Hematopoietic multipotent progenitor cell treated with erythropoietin and hydrocortisone succinate and interleukin-3 and kit ligand, for 17 days (in vitro differentiated cells): ENCODE results near the gene CD80.
"Not testable (repeated sequence)": the region's sequence is repeated elsewhere in the genome, so short reads cannot be mapped to it uniquely, and the experiment has no call there.

Experiments
- DNase-seq: peaks from one replicate; pipeline ENCODE4 v3.0.0-alpha.2; 2015; ENCODE audit warnings: low spot score

Gene CD80

DNA sequence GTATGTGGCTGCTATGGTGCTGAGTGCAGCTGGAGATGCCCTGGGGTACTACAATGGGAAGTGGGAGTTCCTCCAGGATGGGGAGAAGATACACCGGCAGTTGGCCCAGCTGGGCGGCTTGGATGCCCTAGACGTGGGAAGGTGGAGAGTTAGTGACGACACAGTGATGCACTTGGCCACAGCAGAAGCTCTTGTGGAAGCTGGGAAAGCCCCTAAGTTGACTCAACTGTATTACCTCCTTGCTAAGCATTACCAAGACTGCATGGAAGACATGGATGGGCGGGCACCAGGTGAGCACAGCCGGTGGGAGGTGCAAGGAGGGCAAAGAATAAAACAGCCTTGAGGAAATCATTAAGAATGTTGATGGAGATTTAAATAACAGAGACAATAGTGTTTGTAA, 22.8 kb upstream of the CD80 start:
- no peak for DNase-seq

DNA sequence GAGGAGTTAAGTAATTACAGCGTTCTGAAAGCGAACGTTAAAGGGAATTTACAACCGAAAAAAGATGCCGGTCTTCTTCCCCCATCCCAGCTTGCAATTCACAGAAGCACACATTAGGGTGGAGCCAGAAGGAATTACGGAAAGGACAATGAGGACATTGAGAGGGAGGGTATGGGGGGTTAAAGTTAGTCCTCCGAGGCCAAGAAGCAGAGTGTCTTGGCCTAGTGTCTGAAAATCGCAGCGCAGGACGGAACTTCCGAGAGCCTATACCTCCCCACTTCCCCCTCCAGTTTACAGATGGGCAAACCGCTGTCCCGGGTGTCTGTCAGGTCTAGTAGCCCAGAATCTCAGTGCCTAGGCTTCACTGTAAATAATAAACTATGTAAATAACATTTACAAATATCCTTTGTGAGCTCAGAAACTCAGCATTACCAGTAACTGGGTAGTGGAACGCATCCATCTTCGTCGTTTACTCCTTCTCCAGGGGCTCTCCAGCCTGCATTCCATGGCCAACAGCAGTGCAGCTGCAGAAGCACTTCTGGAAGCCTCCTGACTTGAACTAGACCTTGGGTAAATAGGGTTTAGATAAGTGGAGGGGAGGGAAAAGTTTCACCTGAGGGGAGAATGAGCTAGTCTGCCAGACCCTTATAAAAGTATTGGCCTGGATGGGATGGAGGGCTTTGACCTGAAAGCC, 20.8 kb upstream of the CD80 start:
- no peak for DNase-seq

- peak; percentile 47 for DNase-seq
Measured at GRCh38 chr3:119579366-119580066, 20.1 kb upstream of the CD80 start, which contains the start of gene ADPRH. ADPRH (plus strand) TSS chr3:119579492; CDS start chr3:119582170, 2,678 bp downstream.

GRCh38 chr3:119575507-119575906, 16.1 kb upstream of the CD80 start:
- DNase-seq = no peak

DNA sequence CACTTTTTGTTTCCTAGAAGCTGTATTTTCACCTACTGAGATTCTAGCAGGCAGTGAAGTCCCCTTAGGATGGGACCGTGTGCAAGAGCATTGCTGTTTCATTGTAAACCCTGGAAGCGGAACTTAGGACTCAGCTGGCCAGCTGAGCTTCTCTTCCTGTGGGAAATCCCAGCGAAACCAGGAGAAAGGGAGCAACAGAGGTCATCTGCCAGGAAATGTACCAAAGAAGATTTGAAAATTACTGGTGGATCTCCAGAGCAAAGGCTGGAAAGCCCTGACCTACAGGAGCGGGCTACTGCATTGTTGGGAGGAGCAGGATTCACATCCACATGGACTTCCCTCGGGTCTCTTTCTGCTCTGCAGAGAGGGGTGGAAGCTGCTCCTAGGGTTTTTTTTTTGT, 12.3 kb upstream of the CD80 start:
- no peak for DNase-seq

GRCh38 chr3:119571230-119571629, 11.8 kb upstream of the CD80 start:
- DNase-seq = no peak

- no peak for DNase-seq
Measured at GRCh38 chr3:119570229-119570628, 10.8 kb upstream of the CD80 start.

- DNase-seq = no peak
Measured at GRCh38 chr3:119569156-119569555, 9.7 kb upstream of the CD80 start.

DNA sequence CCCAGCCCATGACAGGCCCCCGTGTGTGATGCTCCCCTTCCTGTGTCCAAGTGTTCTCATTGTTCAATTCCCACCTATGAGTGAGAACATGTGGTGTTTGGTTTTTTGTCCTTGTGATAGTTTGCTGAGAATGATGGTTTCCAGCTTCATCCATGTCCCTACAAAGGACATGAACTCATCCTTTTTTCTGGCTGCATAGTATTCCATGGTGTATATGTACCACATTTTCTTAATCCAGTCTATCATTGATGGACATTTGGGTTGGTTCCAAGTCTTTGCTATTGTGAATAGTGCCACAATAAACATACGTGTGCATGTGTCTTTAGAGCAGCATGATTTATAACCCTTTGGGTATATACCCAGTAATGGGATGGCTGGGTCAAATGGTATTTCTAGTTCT, 3.9 kb upstream of the CD80 start:
- DNase-seq = not testable (repeated sequence)

GRCh38 chr3:119562307-119562961, 3.0 kb upstream of the CD80 start:
- DNase-seq = no peak

DNA sequence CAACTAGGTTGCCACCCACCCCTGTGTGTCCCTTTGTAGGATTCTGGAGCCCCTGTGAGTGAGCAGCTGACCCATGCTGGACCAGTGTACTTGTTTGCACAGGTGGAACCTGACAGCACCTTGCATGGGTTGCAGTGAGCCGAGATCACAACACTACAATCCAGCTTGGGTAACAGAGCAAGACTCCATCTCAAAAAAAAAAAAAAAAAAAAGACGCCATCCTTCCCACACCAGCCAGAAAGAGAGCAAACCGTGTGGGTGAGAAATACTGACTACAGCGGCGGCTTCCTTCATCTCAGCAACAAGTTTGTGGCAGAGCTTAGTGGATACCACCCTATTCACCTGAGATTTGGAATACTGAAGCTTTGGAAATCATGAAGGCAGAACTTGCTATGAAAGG, 746 bp upstream of the CD80 start:
- no peak for DNase-seq

DNA sequence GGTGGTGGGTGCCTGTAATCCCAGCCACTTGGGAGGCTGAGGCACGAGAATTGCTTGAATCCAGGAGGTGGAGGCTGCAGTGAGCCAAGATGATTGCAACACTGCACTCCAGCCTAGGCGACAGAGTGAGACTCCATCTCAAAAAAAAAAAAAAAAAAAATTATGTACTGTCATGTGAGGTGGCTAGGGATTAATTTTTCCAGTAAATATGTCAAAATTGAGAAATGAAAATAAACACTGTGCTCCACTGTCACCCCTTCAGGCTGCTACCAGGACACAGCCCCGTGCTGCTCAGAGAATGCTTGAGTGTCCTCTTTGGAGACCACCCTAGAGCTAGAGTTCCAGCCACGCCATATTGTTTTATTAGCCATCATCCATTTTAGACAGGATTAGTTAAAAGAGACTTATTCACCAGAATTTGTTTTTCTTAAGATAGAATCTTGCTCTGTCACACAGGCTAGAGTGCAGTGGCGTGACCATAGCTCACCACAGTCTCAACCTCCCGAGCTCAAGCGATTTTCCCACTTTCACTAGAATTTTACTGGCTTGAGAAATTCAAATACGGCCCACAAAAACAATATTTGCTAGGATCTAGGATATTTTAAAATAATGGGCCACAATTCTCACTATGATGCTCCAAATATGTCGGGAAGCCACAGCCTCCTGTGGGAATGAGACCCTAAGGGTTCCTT, 642 bp downstream of the CD80 start:
- peak; percentile 52 for DNase-seq

- DNase-seq = peak; percentile 29
Measured at GRCh38 chr3:119557877-119558269, 1.5 kb downstream of the CD80 start.

- no peak for DNase-seq
Measured at GRCh38 chr3:119557192-119557876, 2.1 kb downstream of the CD80 start.

DNA sequence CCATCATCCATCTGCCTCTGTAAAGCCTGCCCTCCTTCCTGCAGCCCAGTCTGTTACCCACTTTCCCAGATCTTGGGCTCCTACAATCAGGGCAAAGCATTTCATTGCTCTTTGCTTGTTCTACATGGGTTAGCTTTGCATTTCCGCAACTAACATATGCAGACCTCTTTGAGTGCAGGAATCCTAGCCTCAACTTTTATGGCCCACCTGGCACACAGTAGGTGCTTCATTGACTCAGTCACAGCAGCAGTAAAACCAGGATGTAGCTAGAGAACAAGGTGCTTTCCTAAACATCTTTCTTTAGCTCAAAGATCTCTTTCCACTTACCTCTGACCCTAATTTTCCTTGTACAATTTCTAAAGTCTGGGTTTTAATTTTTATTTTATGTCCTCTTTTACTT, 3.5 kb downstream of the CD80 start:
- no peak for DNase-seq

DNA sequence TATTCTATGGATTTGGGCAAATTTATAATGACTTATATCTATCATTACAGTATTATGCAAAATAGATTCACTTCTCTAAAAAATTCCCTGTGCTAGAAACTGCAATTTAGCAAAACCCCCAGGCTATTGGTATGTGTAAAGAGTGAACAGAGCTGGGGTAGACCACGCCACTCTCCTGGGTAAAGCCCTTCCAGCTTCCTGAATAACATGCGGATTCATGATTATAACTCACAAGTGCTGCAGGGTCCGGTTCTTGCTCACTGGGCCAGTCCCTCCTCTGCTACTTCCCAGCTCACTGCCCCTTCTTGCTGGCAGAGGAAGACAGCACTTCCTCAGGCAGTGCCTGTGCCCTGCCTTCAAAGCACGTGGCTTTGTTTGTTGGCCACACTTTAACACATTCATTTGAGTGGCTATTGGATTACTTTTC, 4.1 kb downstream of the CD80 start:
- no peak for DNase-seq

- DNase-seq = no peak
Measured at GRCh38 chr3:119553823-119554415, 5.5 kb downstream of the CD80 start.

- not testable (repeated sequence) for DNase-seq
Measured at GRCh38 chr3:119552928-119553327, 6.5 kb downstream of the CD80 start.

DNA sequence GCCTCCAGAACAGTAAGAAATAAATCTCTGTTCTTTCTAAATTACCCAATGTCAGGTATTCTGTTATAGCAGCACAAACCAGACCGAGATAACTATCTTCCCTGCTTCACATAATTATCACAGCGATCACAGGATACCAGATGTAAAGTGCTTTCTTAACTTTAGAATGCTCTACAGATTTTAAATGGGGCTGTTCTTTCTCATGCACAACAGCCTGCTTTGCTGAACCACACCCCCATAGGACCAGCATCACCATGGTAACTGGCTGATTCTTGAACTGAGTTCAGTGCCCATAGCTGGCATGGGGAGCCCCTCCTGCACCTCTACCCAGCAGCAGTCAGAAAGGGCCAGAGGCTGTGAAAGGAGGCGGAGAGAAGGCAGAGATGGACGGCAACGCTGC, 7.8 kb downstream of the CD80 start:
- DNase-seq = no peak

- no peak for DNase-seq
Measured at GRCh38 chr3:119550192-119550910, 9.1 kb downstream of the CD80 start.

GRCh38 chr3:119548341-119548740, 11.1 kb downstream of the CD80 start:
- DNase-seq = no peak
